ENCODE data around the gene KPNB1.
"Not testable (repeated sequence)": the region's sequence is repeated elsewhere in the genome, so short reads cannot be mapped to it uniquely, and the experiment has no call there.

The KPNB1 gene

DNA sequence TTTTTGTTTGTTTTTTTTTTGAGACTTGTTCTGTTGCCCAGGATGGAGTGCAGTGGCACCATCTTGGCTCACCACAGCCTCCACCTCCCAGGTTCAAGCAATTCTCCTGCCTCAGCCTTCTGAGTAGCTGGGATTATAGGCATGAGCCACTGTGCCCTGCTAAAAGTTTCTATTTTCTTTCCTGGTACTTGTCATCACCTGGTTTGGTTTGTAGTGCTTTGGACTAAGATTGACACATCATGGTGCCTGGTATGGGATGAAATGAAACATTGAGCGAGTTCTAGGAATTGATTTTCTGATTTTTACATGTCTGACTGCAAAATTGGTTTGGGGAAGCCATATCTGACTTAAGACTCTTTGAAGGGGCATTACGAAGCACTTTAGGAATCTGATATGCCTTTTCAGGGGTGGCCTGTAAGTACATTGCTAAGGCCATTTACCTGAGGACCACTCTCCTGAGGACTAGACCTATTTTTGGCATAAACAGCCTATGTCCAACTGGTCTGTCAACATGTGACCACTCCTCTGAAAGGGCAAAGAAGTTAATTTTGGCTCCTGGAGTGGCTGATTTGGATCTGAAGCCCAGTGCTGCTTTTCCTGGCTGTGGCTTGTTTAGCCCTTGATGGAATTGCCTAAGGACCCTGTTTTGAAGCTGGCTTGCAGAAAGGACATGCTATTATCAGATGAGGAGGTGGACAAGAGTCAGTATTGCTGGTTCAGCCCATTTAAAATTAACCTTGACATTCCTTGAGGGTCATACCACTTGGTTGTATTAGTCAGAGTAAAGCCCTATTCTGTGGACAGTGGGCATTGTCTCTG is 25.9 kb downstream of the KPNB1 start:
- Histone ChIP-seq H3K27ac (no peak overlapping the region), H3K4me3 (no peak overlapping the region)

DNA sequence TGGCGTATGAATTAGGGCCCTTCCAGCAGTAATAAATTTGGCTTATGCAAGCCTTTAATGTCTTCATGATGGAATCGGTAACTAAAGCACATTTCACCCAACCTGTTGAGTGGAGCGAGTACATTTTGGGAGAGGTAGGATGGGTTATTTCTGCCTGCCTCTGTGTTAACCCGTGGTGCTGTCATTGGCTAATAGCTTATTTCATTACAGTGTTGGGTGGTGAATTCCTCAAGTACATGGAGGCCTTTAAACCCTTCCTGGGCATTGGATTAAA is 26.4 kb downstream of the KPNB1 start:
- H3K27ac ChIP-seq = no peak overlapping the region
- no peak overlapping the region for H3K4me3 ChIP-seq

DNA sequence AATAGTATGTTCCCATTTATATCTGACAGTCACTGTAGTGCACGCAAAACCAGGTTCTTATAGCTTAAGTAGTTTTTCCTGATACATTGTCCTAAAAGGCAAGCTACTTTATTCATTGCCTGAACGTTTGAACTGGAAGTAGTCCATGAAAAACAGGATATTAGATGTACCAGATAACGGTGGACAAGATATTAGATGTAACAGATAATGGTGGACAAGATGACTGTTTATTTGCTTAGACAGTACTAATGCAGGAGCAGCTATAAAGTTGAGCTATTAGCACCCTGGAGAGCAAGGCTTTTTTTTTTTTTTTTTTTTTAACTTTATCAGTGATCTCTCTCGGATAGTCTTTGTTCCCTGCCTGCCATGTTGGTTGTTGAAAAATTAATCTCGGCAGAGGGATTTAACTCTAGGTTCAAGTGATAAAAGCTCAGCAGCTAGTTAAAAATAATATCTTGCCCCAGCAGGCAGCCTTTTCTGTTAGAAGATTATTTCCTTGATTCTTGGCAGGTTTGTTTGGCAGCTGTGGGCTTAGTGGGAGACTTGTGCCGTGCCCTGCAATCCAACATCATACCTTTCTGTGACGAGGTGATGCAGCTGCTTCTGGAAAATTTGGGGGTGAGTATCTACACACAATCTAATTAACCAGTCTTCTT is 26.9 kb downstream of the KPNB1 start:
- no peak overlapping the region for H3K4me3 ChIP-seq
- H3K27ac ChIP-seq = no peak overlapping the region

DNA sequence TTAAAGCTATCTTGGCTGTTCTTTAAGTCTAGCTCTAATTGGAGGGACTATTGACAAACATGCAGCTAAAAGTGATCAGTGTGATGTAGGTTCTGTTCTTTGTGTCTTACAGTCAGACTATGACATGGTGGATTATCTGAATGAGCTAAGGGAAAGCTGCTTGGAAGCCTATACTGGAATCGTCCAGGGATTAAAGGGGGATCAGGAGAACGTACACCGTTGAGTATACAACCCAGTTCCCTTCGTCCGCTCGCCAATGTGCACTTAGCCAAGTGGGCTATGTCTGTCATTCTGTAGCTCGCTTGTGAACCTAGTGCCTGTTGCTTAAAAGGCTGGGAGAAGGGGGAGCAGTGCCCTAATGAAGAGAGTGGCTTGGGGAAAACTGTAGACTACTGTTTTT is 28.5 kb downstream of the KPNB1 start:
- no peak overlapping the region for H3K27ac ChIP-seq
- H3K4me3 ChIP-seq = no peak overlapping the region

DNA sequence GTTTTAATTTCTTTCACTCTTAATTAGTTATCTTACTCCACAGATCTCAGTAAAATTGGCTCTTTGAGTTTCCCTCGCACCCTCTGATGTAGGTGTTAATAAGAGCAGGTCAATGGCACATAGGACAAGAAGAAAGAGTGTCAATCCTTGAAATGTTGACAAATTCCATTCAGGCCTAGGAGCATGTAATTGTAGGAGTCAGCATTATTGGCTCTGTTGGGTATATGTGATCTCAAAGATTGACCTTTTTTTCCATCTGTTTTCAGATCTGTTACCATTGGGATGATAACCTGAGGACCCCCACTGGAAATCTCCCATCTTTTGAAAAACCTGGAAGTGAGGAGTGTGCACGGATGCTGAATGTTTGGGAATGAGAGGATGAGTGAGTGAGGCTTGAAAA is 32.4 kb downstream of the KPNB1 start:
- Histone ChIP-seq H3K27ac (no peak overlapping the region), H3K4me3 (no peak overlapping the region)

DNA sequence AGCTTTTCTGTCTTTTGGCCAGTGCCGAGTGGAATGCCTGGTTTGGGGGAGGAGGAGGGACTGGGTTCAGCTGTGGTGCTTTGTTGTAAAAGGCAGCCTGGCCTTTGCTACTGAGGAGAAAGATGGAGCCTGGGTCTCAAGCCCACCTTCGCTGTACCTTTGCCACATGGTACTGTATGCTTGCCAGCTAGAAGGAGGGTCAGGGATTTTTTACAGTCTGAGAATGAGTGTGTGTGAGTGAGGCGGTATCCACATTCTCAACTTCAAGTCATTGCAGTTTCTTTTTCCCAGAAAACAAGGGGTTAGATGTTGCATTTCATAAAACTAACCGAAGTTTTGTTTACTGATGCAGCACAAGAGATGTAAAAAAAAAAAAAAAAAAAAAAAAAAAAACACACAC is 33.0 kb downstream of the KPNB1 start:
- H3K4me3 ChIP-seq, H3K27ac ChIP-seq: not testable (repeated sequence)

DNA sequence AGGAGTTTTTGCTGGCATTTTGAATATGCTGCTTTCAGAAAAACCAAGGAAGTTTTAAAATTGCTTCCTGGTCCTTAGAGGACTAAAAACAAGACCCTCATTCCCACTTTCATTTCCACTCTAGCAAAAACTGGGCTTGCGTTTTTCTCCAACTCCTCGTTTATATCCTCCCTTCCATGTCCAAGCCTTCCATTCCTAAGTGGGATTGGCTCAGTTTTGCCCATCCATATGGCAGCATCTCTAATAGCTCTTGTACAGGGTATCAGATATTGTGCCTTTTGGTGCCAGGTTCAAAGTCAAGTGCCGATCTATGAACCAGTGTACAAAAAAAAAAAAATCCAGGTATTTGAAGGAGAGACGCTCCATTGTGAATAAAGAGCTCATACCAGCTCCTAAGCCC is 34.3 kb downstream of the KPNB1 start:
- Histone ChIP-seq H3K27ac (no peak overlapping the region), H3K4me3 (no peak overlapping the region)

DNA sequence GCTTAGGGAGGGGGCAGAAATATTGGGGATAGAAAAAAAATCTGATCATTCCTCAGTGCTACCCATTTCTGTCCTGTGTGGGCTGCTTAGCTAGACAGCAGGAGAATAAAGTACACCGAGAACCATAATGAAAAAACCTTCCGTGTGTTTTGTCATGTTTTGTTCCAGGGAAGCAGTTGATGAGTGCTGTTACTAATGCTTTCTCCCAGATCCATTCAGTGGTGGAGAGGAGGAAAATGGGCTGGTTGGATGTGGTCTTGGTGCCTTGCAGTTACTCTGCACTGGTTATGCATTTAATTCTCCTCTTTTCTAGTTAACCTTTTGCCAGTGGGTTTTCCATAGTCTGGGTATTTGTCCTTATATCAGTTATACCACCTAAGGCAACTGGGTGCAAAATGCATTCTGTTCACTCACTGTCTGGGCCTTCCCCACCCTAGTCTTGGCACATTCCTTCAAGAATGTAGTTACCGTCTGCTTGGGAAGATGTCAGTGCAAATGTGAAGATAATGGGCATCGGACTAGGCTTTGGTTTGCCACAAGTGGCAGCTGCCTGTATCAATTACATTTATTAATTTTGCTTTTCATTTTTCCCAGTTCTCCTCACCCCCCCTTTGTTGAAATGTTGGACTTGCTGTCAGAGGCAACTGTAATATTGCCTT is 34.9 kb downstream of the KPNB1 start:
- no peak overlapping the region for H3K4me3 ChIP-seq
- no peak overlapping the region for H3K27ac ChIP-seq

DNA sequence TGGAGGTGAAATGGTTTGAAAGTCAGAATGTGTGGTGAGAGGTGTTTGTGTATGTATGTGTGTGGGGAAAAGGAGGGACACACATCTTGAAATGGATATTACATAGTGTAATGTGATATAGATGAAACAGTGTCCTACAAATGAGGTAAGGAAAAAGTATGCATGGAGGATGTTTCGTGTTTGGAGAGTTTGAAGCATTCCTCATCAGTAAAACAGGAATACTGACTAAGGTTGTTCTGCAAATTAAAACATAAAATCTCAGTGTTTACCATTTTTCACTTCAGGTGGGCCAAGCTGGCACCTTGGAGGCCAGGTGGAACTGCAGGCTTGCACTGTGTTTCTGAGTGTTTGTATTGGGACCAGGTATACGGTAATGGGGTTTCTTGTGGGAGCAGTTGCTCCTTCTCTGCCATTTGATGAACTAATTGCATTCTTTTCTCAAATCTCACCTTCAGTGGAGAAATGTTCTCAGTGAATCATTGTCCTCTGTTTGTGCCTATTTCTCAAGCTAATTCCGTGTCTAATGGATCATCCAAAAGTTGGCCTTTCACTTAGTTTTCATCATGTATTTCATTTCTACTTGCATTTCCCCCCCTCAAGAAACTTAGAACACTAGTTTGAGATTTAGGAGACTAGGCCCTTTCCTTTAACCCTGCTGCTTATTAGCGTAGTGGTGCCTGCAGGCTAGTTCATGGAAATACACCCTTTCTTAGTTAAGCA is 36.0 kb downstream of the KPNB1 start:
- no peak overlapping the region for H3K4me3 ChIP-seq
- H3K27ac ChIP-seq = no peak overlapping the region

DNA sequence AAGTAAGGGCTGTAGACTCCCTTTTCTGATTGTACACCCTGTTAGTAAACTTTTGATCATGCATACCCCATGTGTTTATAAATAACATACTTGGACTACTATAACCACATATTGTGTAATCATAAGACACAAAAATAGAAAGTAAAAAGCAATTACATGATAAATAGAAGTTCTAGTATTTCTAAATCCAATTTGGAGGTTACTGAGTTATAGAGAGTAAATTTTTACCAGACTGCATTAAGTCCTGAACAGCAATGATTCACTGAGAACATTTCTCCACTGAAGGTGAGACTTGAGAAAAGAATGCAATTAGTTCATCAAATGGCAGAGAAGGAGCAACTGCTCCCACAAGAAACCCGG is 36.5 kb downstream of the KPNB1 start:
- no peak overlapping the region for H3K4me3 ChIP-seq
- H3K27ac ChIP-seq = no peak overlapping the region

DNA sequence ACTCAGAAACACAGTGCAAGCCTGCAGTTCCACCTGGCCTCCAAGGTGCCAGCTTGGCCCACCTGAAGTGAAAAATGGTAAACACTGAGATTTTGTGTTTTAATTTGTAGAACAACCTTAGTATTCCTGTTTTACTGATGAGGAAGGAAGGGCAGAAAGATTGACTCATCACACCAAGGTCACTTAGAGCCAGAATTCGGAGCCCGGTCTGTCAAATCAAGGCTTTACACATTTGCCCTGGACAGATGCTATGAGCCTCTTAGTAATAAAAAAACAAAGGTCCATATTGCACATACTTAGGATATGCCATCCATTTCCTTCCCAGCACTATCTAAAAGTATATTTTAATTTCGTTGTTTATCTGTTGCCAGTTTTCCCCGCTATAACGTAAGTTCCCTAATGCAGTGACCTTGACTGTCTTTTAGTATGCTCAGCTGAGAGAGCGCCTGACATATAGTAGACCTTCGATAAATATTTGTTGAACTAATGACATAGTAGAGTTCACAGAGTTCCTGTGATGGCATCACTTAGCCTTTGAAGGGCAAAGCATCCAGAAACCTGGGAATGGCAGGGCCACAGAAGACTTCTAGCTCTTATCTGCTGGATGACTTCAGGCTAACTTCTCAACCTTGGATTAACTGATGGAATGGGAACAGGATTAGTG is 37.1 kb downstream of the KPNB1 start:
- Histone ChIP-seq H3K4me3 (no peak overlapping the region), H3K27ac (no peak overlapping the region)

DNA sequence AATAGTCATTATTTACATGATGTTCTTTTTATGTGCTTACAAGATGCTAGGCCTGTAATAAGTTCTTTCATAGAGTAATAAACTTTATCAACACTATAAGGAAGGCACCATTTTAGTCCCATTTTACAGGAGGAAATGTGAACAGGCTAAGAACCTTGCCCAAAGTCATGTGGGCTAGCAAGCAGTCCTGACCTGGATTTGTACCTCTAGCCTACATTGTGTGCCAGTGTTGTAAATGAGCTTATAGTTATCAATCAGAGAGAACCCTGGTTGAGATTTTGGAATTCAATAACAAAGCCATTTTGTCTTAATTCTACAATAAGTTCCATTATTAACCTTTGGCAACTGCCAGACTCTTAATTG is 37.6 kb downstream of the KPNB1 start:
- no peak overlapping the region for H3K4me3 ChIP-seq
- no peak overlapping the region for H3K27ac ChIP-seq

DNA sequence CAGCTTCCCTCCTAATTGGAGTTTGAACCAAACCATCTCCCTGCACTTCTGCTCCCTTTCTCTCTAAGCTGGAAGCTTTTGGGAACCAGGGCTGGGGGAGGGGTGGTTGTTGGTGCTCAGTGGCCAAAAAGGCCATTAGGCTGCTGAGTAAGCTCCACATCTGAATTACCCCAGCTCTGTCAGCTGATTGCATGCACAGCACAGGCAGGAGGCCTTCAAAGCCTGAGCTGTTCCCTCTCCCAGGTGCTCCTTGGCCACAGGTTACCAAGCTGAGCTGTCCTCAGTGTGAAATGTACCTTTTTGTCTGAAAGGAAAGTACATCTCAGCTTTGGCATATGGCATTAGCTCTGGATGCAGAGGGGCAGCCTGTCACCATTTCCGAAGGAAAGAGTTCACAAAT is 38.0 kb downstream of the KPNB1 start:
- H3K4me3 ChIP-seq = no peak overlapping the region
- H3K27ac ChIP-seq = peak overlapping the region in 1 of 21 experiments; percentile 15

DNA sequence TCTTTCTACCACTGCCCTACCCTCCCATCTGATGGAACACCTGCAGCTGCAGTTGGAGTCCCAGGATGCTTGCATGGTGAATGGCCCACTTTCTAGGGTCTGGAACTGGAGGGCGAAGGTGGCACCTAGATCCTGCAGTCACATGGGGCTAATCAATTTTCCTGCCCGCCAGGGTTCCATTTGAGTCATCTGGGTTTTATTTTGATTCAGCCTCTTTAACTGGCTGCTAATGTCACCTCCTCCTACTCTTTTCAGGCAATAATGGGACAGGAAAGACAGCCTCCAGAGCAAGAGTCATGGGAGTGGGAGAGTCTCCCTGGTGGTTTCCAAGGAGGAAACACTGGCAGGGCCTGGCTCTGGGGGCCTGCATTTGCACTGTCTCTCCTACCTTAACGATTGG is 40.4 kb downstream of the KPNB1 start:
- H3K27ac ChIP-seq = no peak overlapping the region
- no peak overlapping the region for H3K4me3 ChIP-seq

DNA sequence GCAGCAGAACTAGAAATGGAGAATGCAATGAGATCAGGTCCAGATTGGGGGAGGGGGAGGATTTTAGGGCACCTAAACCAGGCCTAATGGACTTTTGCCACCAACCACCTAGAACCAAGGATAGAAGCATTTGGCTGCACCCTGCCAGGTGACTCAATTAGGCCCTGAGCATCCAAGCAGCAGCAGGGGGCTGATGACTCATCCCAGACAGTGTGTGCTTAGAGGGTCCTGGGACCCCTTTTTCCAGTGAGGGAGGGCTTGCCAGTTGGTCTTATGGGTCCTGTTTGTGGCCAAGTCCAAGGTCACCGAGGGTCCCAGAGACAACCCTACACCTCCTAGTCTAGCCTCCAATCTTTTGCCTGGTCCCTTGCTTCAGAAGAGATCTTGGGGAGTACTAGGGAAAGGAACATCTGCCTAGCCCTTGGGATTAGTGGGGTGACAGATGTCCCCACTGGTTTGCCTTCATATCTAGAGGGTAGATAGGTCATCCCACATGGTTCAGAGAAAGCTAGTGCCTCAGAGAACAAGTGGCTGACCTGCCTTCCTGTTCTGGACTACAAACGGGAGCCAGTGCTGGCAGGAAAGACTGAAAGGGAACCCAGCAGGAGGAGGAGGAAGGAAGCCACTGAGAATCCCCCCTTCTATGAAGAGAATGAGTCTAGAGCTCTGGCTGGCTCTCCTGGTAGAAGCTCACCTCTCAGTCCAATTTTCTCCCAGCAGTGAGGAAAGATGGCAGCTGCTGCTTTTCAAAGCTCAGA is 42.6 kb downstream of the KPNB1 start:
- H3K4me3 ChIP-seq = no peak overlapping the region

DNA sequence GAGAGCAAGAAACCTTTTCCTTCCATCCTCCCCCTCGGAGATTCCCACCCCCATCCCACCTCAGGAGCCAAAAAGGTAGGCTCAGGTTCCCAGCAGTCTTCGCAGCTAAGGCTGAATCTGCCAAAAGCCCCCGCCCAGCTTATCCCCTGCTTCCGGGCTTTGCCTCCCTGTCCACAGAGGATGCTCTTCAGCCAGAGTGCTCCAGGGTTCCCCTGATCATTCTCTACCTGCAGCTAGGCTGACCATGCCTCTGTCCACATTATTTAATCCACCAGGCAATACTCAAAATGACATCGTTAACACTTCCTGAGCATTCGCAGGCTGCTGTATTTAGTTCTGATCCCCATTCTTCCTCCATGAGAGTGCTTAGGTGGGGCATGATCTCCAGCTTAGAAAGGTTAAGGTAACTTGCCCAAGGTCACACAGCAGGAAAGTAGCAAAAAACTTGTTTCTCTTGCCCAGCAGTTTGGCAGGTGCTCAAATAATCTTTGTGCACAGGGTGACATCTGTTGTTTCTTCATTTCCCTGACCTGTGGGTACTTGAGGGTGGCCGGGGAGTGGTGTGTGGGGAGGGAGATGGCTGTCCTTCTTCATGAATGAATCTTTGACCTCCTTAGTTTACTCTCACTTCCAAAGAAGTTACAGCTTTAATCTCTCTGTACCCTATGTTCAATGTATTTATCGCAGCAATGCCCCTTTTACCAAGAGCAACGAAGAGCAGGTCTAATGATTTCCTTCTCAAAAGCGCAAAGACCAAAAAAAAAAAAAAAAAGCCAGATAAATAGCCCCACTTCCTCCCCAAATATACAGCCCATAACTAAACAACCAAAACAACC is 43.4 kb downstream of the KPNB1 start:
- Histone ChIP-seq H3K4me3 (peak overlapping the region; percentile 65 to 99 (median 90)), H3K27ac (peak overlapping the region in 19 of 21 experiments; percentile 83 to 97 (median 93))

More for the DNA sequence above, 42.6 kb downstream of the KPNB1 start:
- H3K27ac ChIP-seq = peak overlapping the region in 2 of 21 experiments; percentile 87 to 93

DNA sequence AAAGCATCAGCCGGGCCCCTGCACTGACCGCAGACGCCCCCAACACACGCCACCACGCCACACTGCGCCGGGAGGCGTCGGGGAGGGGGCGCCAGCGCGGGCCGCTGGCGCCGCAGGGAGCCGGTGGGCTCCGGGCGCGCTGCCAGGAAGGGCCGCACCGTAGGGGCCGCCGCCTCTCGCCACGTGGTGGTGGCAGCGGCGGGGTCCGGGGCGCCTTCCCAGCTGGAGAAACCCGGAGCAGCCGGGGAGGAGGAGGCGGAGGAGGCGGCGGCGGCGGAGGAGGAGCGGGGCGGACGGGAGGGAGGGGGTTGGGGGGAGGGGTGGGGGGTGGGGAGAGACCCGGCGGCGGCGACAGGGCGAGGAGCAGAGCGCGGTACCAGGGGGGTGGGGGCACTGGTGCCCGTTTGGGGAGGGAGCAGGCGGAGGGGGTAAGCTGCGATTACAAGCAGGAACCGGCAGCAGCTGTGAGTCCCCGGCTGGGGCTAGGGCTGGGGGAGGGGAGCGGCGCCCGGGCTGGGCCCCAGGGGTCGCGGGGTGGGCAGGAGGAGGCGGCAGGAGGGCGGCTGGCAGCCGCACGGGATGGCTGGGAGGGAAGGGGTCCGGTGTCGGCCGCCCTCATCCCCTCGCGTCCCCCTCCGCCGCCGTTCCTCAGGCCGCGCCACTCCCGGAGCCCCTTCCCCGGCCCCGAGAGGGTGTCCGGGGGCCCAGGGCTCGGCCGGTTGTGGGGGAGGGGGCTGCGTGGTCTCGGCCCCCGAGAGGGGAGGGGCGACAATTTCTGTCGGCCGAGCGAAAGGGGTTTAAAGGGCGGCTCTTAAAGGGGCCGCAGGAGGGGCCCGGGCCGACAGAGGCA is 44.2 kb downstream of the KPNB1 start, which contains the start of gene TBKBP1:
Gene TBKBP1 (plus strand): TSS at position 431 of the 850 bp plus-strand sequence. CDS start 1,952 bp downstream, outside the sequence.
- Histone ChIP-seq H3K27ac (peak within 1 kb of the TSS; percentile 83 to 97 (median 93)), H3K4me3 (peak within 1 kb of the TSS; percentile 65 to 99 (median 90))
